OCI-LY7 (cell line): ENCODE results near the gene ZMYND15.

Experiments
- CTCF ChIP-seq: fragments of 200-600 bp; sonication (generic); conservative IDR thresholded peaks from 2 replicates; pipeline ENCODE4 v1.5.1; 2014; ENCODE audit warnings: mild to moderate bottlenecking, antibody characterized with exemption, low read length, moderate library complexity, mixed read lengths
- EZH2phosphoT487 ChIP-seq: fragments of 200-600 bp; sonication (generic); IDR thresholded peaks from 2 replicates; pipeline ENCODE4 v1.6.1; 2018; ENCODE audit warnings: low read depth, borderline replicate concordance, mild to moderate bottlenecking, mixed run types, antibody characterized with exemption, low read length, moderate library complexity, mixed read lengths

DNA sequence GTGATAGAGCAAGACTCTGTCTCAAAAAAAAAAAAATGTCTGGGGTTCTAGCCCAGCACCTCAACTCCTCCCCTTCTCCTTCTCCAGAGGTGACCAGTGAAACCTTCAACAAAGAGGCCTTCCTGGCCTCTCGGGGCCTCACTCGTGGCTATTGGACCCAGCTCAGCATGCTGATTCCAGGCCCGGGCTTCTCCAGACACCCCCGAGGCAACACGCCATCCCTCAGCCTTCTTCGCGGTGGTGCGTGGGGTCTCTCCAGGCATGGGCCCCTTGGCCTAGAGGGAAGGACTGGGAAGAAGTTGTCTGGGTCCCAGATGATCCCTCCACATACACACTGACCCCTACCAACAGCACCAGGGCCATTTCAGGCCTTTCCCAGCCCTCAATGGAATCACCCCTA lies 3.6 kb downstream of the ZMYND15 start:
- no peak for TF ChIP-seq CTCF
- no peak for TF ChIP-seq EZH2phosphoT487
